ENCODE data around the gene ADAD2.
"Not testable (repeated sequence)": the region's sequence is repeated elsewhere in the genome, so short reads cannot be mapped to it uniquely, and the experiment has no call there.

The ADAD2 gene

GRCh38 chr16:84196727-84197394, 5.9 kb downstream of the ADAD2 start:
- no peak for DNase-seq

DNA sequence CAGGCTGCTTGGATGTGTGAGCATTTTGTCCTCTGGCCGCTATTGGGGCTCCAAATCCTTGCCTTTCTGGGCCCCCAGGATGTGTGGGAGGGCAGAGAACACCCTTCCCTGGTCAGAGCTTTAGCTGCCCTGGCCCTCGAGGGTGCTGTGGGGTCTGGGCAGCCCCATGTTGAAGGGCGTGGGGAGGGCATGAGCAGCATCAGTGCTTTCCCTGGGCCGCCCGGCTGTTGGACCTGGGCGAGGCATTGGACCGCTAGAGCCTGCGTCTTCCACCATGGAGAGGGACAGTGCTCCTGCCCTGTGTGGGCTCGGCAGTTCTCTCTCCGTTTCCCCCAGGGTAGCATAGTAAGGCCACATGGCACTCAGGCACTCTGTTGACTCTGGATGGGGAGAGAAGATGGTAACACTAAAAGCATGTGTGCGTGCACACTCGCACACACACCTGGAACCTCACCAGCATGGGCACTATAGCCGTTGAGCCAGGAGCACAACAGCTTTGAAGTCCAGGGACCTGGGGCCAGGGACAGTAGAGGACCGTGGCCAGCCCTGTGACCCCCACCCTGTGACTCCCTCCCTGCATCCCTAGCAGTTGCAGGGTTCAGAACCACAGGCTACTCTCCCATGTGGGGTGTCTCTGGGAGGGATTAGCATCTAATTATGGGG, 6.6 kb downstream of the ADAD2 start:
- no peak for DNase-seq

DNA sequence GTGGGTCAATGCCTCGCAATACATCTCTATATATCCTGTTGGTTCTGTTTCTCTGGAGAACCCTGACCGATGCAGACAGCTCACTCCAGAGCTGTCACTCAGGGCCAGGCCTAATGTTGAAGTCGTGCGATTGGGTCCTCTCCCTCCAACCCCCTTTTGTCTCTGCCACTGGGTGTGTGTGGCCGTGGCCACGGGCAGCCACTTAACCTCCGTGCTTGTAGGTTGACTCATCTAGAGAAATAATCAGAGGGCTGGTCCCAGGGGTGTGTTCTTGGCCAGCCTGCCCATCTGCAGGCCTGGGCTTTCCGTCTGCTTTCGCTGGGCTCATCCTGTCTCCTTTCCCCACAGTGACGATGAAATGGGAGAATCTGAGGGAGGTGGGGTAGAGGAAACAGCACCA, 7.4 kb downstream of the ADAD2 start:
- no peak for DNase-seq

DNA sequence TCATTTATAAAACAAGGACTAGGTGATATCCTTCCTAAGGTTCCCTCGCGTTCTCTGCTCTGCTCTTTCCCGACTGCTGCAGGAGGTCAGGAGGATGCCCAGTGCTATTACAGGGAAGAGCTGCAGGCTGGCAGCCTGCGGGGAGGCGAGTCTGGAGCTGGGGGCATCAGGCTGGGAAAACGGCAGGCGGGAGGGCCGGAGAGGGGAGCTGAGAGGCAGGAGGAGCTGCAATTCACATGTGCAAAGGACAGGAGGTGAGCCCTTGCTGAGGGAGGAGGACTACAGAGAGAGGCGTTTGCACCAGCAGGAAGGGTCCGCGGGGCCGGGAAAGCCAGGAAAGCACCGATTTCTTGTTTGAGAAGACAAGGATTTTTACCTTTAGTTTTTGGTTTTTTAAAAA, 8.1 kb downstream of the ADAD2 start:
- no peak for DNase-seq

DNA sequence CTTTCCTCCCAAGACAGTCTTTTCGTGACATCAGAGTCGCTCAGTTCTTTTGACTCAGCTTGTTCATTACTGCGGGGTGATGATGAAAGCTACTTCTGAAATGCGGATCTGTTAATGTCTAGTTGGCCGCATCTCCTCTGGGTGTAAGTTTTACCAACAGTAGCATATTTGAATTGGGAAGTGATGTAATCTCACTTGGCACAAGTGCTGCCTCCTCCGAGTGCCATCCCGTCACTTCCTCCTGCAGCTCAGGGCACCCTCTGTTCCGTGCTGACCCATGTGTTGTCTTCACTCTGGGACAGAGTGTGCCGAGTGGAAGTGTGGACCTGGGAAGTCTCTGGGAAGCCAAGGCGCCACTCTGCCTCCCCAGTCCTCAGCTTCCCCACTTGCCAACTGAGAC, 8.9 kb downstream of the ADAD2 start:
- no peak for DNase-seq

GRCh38 chr16:84204551-84204950, 13.6 kb downstream of the ADAD2 start:
- DNase-seq, result not testable (repeated sequence)

DNA sequence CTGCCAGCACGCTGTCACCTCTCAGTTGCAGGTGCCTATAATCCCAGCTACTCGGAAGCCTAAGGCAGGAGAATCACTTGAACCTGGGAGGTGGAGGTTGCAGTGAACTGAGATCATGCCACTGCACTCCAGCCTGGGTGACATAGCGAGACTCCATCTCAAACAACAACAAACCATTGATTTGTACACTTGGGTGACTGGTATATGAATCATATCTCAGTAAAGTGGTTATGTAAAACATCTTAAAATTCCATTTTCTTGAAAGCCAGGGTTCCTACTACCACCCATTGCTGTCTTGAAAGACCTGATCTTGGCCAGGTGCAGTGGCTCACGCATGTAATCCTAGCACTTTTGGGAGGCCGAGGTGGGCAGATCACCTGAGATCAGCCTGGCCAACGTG, 14.2 kb downstream of the ADAD2 start:
- DNase-seq, result not testable (repeated sequence)

DNA sequence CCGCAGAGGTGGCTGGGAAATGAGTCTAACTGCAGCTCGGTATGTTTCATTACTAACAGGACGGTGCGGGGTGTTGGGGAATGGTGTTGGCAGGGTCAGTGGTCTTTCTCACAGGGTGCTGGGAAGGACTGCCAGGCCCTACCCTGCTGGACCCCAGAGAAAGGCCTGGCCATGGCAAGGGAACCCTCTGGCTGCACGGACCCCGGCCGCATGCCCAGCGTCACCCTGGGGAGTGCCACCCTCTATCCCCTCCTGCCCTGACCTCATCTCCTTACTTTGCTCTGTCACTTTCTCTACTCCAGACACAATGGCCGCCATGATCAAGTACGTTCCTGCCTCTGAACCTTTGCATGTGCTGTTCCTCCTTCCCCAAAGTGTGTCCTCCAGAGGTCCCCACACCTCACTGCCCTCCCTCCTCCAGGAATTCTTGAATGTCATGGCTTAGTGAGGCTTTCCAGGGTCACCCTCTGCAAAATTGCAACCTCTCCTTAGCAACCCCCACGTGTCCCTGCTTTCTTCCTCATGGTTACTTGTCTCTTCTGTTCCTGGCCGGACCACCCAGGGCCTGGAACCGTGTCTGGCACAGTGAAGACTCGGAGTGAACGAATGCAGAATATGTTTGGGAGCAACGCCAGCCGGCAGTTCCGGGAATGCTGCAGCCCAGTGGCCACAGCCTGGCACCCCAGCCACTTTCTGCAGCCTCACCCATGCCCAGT, 15.2 kb downstream of the ADAD2 start:
- no peak for DNase-seq

GRCh38 chr16:84207251-84207650, 16.3 kb downstream of the ADAD2 start:
- no peak for DNase-seq

DNA sequence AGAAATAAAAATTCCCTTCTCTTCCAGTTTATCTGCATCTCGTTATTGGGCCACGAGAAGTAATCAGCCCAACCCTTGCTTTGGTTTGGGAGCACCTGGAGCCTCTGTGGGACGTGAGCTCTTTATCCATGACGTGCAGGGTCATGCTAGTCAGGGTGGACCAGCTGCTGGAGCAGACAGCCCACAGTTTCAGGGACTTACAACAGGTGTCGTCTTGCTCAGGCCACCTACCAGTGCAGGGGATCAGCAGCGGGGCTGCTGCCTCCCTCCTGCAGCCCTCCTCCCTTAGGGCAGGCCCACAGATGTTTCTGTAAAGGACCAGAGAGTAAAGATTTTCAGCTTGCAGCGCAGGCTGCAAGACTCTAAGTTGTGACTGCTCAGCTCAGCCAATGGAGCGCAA, 16.9 kb downstream of the ADAD2 start:
- DNase-seq, result no peak

- no peak for DNase-seq
Measured at GRCh38 chr16:84209989-84210388, 19.0 kb downstream of the ADAD2 start.

- DNase-seq, result no peak
Measured at GRCh38 chr16:84212154-84212553, 21.2 kb downstream of the ADAD2 start.

DNA sequence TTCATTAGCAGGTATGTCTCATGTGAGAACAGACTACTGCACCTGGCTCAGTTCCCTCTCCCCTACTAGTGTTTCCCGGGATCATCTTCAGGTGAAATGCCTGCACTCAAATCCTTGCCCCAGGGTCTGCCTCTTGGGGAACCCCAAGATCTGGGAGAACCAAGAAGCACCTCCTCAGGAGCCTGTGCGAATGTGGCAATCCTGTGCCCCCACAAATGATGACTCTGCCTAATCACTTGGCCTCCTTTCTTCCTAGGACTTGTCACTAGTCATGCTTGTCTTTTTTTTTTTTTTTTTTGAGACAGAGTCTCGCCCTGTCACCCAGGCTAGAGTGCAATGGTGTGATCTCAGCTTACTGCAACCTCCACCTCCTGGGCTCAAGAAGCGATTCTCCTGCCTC, 21.7 kb downstream of the ADAD2 start:
- DNase-seq, result no peak

DNA sequence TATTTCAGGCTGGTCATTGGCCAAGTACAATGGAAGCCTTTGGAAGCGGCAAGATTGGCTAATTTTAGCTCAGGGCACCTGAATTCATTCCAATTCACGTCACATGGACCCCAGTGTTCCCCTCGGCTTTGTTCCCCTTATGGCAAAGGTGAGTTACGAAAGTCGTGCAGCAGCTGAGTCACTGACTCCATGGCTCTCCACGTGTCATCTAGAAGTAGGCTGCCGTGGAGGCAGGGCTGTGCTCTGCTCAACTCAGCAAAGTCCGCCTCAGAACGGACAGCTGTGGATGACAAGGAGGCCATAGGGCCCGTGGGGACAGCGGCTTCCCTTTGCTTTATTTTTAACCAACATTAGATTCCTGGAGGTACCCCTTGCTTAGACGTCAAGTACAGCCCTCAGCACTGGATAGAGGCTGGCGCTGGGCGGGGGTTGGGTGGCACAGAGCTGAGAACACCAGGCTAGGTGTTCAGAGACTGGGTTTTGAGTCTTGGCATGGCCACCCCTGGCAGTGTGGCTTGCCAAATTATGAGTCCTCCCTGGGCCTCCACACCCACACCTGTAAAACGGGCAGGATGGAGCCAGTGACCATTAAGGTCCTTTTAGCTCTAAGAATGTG, 23.6 kb downstream of the ADAD2 start:
- DNase-seq, result no peak

DNA sequence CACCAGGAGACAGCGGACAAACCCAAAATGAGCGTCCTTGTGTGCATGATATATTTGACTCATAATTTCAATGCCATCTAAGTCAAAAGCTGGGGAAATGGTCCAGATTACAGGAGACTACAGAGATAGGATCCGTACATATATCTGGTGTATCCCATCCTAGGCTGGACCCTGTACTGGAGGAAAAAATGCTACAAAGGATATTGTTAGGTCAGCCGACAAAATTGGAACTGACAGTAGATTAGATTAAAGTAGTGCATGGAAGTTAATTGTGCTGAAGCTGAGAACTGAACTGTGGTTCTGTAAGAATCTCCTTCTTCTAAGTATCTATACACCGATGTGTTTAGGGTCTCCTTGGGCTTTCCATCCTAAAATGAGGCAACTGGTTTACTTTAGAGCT, 24.6 kb downstream of the ADAD2 start:
- DNase-seq, result no peak

GRCh38 chr16:84216144-84216543, 25.2 kb downstream of the ADAD2 start:
- not testable (repeated sequence) for DNase-seq

GRCh38 chr16:84218176-84218823, 27.3 kb downstream of the ADAD2 start:
- DNase-seq, result no peak

GRCh38 chr16:84218956-84219355, 28.0 kb downstream of the ADAD2 start:
- no peak for DNase-seq

- DNase-seq, result no peak
Measured at GRCh38 chr16:84220851-84221250, 29.9 kb downstream of the ADAD2 start.

DNA sequence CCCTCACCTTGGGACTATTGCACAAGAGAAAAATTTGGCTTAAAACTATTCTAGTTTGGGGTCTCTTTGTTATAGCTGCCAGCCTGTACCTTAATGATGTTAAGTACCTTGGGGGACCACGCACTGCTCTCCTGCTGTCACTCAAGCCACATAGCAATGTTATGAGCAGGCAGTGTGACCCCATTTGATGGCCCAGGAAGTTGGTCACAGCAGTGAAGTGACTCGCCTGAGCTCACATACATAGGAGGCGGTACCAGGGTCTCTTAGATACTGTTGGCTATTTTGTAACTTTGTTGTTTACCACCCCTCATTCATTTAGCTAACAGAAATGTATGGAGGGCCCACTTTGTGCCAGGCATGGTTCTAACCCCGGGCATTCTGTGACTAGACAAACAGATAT, 32.5 kb downstream of the ADAD2 start:
- DNase-seq, result no peak

DNA sequence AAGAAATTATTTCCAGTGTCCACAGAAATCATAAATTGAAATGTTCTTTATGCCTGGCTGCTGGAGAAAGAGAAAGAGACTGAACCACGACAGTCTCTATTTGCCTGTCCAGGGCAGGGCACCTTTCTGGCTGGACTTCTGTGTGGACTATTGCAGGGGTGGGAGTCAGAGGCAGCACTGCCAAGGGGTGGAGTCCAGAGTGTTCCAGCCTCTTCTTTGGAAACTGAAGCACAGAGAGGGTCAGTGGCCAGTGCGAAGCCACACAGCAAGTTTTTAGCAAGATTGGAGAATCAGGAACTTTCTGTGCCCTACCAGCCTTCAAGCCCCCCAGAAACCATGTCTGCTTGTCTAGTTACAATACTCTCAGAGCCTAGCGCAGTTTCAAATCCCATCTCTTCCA, 33.6 kb downstream of the ADAD2 start:
- no peak for DNase-seq

DNA sequence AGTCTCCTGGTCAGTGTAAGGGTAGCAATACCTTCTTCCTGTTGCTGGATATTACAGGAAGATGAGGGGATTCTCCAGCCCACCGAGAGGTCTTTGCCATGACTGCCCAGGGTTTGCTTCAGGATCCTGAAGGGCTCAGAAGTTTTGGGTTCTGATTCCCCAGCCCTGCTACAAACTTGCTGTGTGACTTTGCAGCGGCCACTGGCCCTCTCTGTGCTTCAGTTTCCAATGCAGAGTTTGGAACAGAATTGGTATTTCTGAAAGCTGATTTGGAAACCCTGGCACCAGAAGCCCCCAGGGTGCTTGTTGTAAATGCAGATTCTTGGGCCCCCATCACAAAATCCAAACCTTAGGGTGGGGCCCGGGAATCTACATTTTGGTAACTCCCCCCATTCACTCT, 34.2 kb downstream of the ADAD2 start:
- no peak for DNase-seq

- no peak for DNase-seq
Measured at GRCh38 chr16:84225571-84225970, 34.6 kb downstream of the ADAD2 start.
